HEK293 (cell line): ENCODE results near the gene DCST2.

Experiments
- BCL11B ChIP-seq: fragments of 450-650 bp; formaldehyde crosslinking; IDR thresholded peaks from 2 replicates; pipeline ENCODE4 v1.5.1; 2016; ENCODE audit warnings: low read depth, missing biosample characterization, missing genetic modification characterization
- GLIS1 ChIP-seq: fragments of 450-650 bp; formaldehyde crosslinking; IDR thresholded peaks from 2 replicates; pipeline ENCODE4 v1.5.1; 2016; ENCODE audit warnings: missing biosample characterization, missing genetic modification characterization
- HOXA7 ChIP-seq: sonication (generic); formaldehyde crosslinking; IDR thresholded peaks from 2 replicates; pipeline ENCODE4 v1.8.1; 2022; ENCODE audit warnings: missing genetic modification reagents, borderline replicate concordance
- IKZF3 ChIP-seq: fragments of 450-650 bp; IDR thresholded peaks from 2 replicates; pipeline ENCODE4 v1.5.0; 2018; ENCODE audit warnings: missing biosample characterization, mild to moderate bottlenecking, missing genetic modification characterization, moderate library complexity
- KLF16 ChIP-seq: fragments of 450-650 bp; formaldehyde crosslinking; IDR thresholded peaks from 2 replicates; pipeline ENCODE4 v1.5.1; 2017; ENCODE audit warnings: missing biosample characterization, missing genetic modification characterization
- OSR2 ChIP-seq: fragments of 450-650 bp; formaldehyde crosslinking; IDR thresholded peaks from 2 replicates; pipeline ENCODE4 v1.5.1; 2016; ENCODE audit warnings: missing biosample characterization, missing genetic modification characterization
- SP7 ChIP-seq: fragments of 450-650 bp; formaldehyde crosslinking; IDR thresholded peaks from 2 replicates; pipeline ENCODE4 v1.5.1; 2016; ENCODE audit warnings: missing biosample characterization, missing genetic modification characterization
- ZBTB48 ChIP-seq: fragments of 450-650 bp; formaldehyde crosslinking; IDR thresholded peaks from 2 replicates; pipeline ENCODE4 v1.5.1; 2016; ENCODE audit warnings: missing biosample characterization, missing genetic modification characterization
- ZFHX2 ChIP-seq: fragments of 450-650 bp; formaldehyde crosslinking; conservative IDR thresholded peaks from 2 replicates; pipeline ENCODE4 v1.5.1; 2016; ENCODE audit warnings: missing biosample characterization, missing genetic modification characterization
- ZIC2 ChIP-seq: fragments of 450-650 bp; formaldehyde crosslinking; IDR thresholded peaks from 2 replicates; pipeline ENCODE4 v1.5.1; 2016; ENCODE audit warnings: missing biosample characterization, missing genetic modification characterization
- ZNF140 ChIP-seq: fragments of 450-650 bp; formaldehyde crosslinking; IDR thresholded peaks from 2 replicates; pipeline ENCODE4 v1.5.1; 2016; ENCODE audit warnings: missing biosample characterization, missing genetic modification characterization
- ZNF16 ChIP-seq: fragments of 450-650 bp; formaldehyde crosslinking; IDR thresholded peaks from 2 replicates; pipeline ENCODE4 v1.5.1; 2016; ENCODE audit warnings: low read depth, missing biosample characterization, missing genetic modification characterization
- ZNF19 ChIP-seq: fragments of 450-650 bp; formaldehyde crosslinking; IDR thresholded peaks from 2 replicates; pipeline ENCODE4; 2016; ENCODE audit warnings: missing biosample characterization, missing genetic modification characterization, low read depth
- ZNF2 ChIP-seq: fragments of 450-650 bp; formaldehyde crosslinking; IDR thresholded peaks from 2 replicates; pipeline ENCODE4 v1.5.1; 2016; ENCODE audit warnings: missing biosample characterization, missing genetic modification characterization
- ZNF24 ChIP-seq: fragments of 450-650 bp; formaldehyde crosslinking; IDR thresholded peaks from 2 replicates; pipeline ENCODE4 v1.5.1; 2016; ENCODE audit warnings: missing biosample characterization, missing genetic modification characterization
- ZNF248 ChIP-seq: fragments of 450-650 bp; formaldehyde crosslinking; IDR thresholded peaks from 2 replicates; pipeline ENCODE4 v1.5.1; 2017; ENCODE audit warnings: missing biosample characterization, missing genetic modification characterization
- ZNF37A ChIP-seq: fragments of 450-650 bp; IDR thresholded peaks from 2 replicates; pipeline ENCODE4 v1.5.1; 2018; ENCODE audit warnings: missing biosample characterization, missing genetic modification characterization
- ZNF394 ChIP-seq: fragments of 450-650 bp; formaldehyde crosslinking; IDR thresholded peaks from 2 replicates; pipeline ENCODE4 v1.5.1; 2016; ENCODE audit warnings: missing biosample characterization, missing genetic modification characterization, mild to moderate bottlenecking, moderate library complexity, borderline replicate concordance
- ZNF433 ChIP-seq: fragments of 450-650 bp; formaldehyde crosslinking; IDR thresholded peaks from 2 replicates; pipeline ENCODE4 v1.5.1; 2016; ENCODE audit warnings: missing biosample characterization, missing genetic modification characterization, low read depth
- ZNF549 ChIP-seq: fragments of 450-650 bp; IDR thresholded peaks from 2 replicates; pipeline ENCODE4 v1.5.1; 2018; ENCODE audit warnings: missing biosample characterization, missing genetic modification characterization, mild to moderate bottlenecking, inconsistent platforms, moderate library complexity
- ZNF624 ChIP-seq: fragments of 450-650 bp; formaldehyde crosslinking; IDR thresholded peaks from 2 replicates; pipeline ENCODE4 v1.5.1; 2017; ENCODE audit warnings: missing biosample characterization, missing genetic modification characterization
- ZNF76 ChIP-seq: fragments of 450-650 bp; formaldehyde crosslinking; IDR thresholded peaks from 2 replicates; pipeline ENCODE4; 2016; ENCODE audit warnings: low read depth, missing biosample characterization, missing genetic modification characterization, borderline replicate concordance
- ZNF777 ChIP-seq: fragments of 450-650 bp; formaldehyde crosslinking; IDR thresholded peaks from 2 replicates; pipeline ENCODE4 v1.5.1; 2017; ENCODE audit warnings: missing biosample characterization, missing genetic modification characterization, borderline replicate concordance
- ZSCAN23 ChIP-seq: fragments of 450-650 bp; formaldehyde crosslinking; IDR thresholded peaks from 2 replicates; pipeline ENCODE4 v1.5.1; 2016; ENCODE audit warnings: missing biosample characterization, missing genetic modification characterization
- TF ChIP-seq, protein P1 (sequence below): fragments of 450-650 bp; formaldehyde crosslinking; IDR thresholded peaks from 2 replicates; pipeline ENCODE4 v1.5.1; 2017; ENCODE audit warnings: missing biosample characterization, missing genetic modification characterization
- TF ChIP-seq, protein P2 (sequence below): fragments of 450-650 bp; formaldehyde crosslinking; IDR thresholded peaks from 2 replicates; pipeline ENCODE4 v1.5.1; 2017; ENCODE audit warnings: missing biosample characterization, mild to moderate bottlenecking, missing genetic modification characterization, moderate library complexity
- TF ChIP-seq, protein P3 (sequence below): IDR thresholded peaks from 2 replicates; pipeline ENCODE4 v1.6.1; 2011; ENCODE audit warnings: mild to moderate bottlenecking, low read depth, low read length, borderline replicate concordance
- TF ChIP-seq, protein P4 (sequence below): fragments of 450-650 bp; formaldehyde crosslinking; IDR thresholded peaks from 2 replicates; pipeline ENCODE4 v1.5.1; 2017; ENCODE audit warnings: missing biosample characterization, missing genetic modification characterization
- TF ChIP-seq, protein P5 (sequence below): fragments of 450-650 bp; formaldehyde crosslinking; IDR thresholded peaks from 2 replicates; pipeline ENCODE4 v1.5.1; 2016; ENCODE audit warnings: missing biosample characterization, missing genetic modification characterization

Gene DCST2

DNA sequence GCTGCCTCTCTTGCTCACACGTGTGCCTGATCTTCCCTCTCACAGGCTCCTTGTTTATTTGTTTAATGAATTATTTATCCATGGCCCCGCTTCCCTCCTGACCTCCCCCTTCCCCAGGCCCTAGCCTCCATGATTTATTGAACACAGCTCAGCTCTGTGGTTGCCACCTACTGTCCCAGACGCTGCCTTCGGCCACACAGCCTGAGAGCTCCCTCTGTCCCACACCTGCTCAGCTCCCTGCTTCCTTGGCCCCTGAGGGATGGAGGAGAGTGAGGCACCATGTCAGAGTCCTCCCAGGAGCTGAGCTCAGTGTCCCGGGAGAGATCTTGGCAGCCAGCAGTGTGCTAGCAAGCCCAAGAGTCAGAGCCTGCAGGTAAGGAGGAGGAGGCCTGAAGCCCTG lies 42.0 kb upstream of the DCST2 start (continued):
- TF ChIP-seq KLF16 (tag by site-specific recombination) (no peak), ZNF2 (tag by site-specific recombination) (no peak), ZNF549 (tag by site-specific recombination) (no peak), ZNF624 (tag by site-specific recombination) (no peak), BCL11B (tag by site-specific recombination) (no peak), IKZF3 (tag by site-specific recombination) (peak; percentile 37; the same call in 1 of the 2 replicates), ZNF140 (tag by site-specific recombination) (no peak), HOXA7 (CRISPR knock-in tag) (no peak), ZNF76 (no peak), ZNF433 (tag by site-specific recombination) (no peak), ZNF37A (tag by site-specific recombination) (no peak), ZNF16 (tag by site-specific recombination) (0 out of 2 replicates have a peak, but pooled peaks have one; percentile 58), ZIC2 (tag by site-specific recombination) (peak; percentile 81), ZBTB48 (tag by site-specific recombination) (peak; percentile 68), ZNF777 (tag by site-specific recombination) (no peak), ZNF24 (tag by site-specific recombination) (no peak), ZNF19 (tag by site-specific recombination) (no peak), ZNF248 (tag by site-specific recombination) (no peak), ZNF394 (tag by site-specific recombination) (no peak), ZFHX2 (tag by site-specific recombination) (0 out of 2 replicates have a peak, but pooled peaks have one; percentile 7), SP7 (peak; percentile 52; the same call in 1 of the 2 replicates), OSR2 (tag by site-specific recombination) (peak; percentile 65), ZSCAN23 (tag by site-specific recombination) (no peak), GLIS1 (tag by site-specific recombination) (peak; percentile 86)
- TF ChIP-seq, protein P1, sequence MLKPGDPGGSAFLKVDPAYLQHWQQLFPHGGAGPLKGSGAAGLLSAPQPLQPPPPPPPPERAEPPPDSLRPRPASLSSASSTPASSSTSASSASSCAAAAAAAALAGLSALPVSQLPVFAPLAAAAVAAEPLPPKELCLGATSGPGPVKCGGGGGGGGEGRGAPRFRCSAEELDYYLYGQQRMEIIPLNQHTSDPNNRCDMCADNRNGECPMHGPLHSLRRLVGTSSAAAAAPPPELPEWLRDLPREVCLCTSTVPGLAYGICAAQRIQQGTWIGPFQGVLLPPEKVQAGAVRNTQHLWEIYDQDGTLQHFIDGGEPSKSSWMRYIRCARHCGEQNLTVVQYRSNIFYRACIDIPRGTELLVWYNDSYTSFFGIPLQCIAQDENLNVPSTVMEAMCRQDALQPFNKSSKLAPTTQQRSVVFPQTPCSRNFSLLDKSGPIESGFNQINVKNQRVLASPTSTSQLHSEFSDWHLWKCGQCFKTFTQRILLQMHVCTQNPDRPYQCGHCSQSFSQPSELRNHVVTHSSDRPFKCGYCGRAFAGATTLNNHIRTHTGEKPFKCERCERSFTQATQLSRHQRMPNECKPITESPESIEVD (tag by site-specific recombination) = no peak
- TF ChIP-seq, protein P2, sequence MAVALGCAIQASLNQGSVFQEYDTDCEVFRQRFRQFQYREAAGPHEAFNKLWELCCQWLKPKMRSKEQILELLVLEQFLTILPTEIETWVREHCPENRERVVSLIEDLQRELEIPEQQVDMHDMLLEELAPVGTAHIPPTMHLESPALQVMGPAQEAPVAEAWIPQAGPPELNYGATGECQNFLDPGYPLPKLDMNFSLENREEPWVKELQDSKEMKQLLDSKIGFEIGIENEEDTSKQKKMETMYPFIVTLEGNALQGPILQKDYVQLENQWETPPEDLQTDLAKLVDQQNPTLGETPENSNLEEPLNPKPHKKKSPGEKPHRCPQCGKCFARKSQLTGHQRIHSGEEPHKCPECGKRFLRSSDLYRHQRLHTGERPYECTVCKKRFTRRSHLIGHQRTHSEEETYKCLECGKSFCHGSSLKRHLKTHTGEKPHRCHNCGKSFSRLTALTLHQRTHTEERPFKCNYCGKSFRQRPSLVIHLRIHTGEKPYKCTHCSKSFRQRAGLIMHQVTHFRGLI (tag by site-specific recombination) = no peak
- TF ChIP-seq, protein P3, sequence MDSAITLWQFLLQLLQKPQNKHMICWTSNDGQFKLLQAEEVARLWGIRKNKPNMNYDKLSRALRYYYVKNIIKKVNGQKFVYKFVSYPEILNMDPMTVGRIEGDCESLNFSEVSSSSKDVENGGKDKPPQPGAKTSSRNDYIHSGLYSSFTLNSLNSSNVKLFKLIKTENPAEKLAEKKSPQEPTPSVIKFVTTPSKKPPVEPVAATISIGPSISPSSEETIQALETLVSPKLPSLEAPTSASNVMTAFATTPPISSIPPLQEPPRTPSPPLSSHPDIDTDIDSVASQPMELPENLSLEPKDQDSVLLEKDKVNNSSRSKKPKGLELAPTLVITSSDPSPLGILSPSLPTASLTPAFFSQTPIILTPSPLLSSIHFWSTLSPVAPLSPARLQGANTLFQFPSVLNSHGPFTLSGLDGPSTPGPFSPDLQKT = no peak
- TF ChIP-seq, protein P4, sequence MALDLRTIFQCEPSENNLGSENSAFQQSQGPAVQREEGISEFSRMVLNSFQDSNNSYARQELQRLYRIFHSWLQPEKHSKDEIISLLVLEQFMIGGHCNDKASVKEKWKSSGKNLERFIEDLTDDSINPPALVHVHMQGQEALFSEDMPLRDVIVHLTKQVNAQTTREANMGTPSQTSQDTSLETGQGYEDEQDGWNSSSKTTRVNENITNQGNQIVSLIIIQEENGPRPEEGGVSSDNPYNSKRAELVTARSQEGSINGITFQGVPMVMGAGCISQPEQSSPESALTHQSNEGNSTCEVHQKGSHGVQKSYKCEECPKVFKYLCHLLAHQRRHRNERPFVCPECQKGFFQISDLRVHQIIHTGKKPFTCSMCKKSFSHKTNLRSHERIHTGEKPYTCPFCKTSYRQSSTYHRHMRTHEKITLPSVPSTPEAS = no peak
- TF ChIP-seq, protein P5, sequence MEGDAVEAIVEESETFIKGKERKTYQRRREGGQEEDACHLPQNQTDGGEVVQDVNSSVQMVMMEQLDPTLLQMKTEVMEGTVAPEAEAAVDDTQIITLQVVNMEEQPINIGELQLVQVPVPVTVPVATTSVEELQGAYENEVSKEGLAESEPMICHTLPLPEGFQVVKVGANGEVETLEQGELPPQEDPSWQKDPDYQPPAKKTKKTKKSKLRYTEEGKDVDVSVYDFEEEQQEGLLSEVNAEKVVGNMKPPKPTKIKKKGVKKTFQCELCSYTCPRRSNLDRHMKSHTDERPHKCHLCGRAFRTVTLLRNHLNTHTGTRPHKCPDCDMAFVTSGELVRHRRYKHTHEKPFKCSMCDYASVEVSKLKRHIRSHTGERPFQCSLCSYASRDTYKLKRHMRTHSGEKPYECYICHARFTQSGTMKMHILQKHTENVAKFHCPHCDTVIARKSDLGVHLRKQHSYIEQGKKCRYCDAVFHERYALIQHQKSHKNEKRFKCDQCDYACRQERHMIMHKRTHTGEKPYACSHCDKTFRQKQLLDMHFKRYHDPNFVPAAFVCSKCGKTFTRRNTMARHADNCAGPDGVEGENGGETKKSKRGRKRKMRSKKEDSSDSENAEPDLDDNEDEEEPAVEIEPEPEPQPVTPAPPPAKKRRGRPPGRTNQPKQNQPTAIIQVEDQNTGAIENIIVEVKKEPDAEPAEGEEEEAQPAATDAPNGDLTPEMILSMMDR (tag by site-specific recombination) = no peak; the same call in 1 of the 2 replicates
